H4 (cell line): Measurements from ENCODE around the gene SLC7A6. TPM values are rescaled to one million over a fixed set of nuclear protein-coding genes. Genes with fewer than 3 reads are reported as not detected.

Source experiments
- DNase-seq: peaks from one replicate; pipeline ENCODE4 v3.0.0-alpha.2; 2015; ENCODE audit warnings: low spot score
- total RNA-seq: library from RNA; depleted of rRNA; stranded (reverse); fragments of >200 nt; shearing (Covaris generic); gene quantifications from 2 replicates; pipeline ENCODE4 v1.2.3, GENCODE V29; 2014; rRNA removed

Gene SLC7A6
- total RNA-seq, 1 experiment from 2014 or later: 20.7 TPM

- DNase-seq: no peak
Measured at GRCh38 chr16:68346892-68347480, 82.7 kb downstream of the SLC7A6 start.

GRCh38 chr16:68347605-68348004 lies 83.3 kb downstream of the SLC7A6 start:
- DNase-seq: no peak

- no peak for DNase-seq
Measured at GRCh38 chr16:68348639-68349445, 84.5 kb downstream of the SLC7A6 start.

DNA sequence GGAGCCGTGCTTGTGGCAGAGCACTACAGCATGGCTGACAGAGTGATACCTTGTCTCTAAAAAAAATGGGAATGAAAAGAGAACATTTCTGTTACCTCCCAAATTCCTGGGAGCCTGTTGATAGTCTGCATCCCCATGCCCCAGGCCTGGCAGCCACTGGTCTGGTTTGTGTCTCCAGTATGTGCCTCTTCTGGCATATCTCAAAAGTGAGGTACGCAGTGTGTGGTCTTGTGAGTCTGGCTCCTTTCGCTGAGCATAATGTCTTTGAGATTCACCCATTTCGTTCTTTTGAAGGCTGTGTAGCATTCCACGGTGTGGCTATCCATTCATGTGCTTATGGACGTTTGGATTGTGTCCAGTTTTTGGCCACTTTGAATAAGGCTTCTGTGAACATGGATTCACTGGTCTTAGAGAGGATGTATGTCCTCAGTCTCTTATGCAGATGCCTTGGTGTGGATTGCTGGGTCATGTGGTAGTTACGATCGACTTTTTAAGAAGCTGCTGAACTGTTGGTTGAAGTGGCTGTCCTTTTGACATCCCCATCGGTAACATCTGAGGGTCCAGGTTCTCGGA lies 85.6 kb downstream of the SLC7A6 start:
- no peak for DNase-seq

DNA sequence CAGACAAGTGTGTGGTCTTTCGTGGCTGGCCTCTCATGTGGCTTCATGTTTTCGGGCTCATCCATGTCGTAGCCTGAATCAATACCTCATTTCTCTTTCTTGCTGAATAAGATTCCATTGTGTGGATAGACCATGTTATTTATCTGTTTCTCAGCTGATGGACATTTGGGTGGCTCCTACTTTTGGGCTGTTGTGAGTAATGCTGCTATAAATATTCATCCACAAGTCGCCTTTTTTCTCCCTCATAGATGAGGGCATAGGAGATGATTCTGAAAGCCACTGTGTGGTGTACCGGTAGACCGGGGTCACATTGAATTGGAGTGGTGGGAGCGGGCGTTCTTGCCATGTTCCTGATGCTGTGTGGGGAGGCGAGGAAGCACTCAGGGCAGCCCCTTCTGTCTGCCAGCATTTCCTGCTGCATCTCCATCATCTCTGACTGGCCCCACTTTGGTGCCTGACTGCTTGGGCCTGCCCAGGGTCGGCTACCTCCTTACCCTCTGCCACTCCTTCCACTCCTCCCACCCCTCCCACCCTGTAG lies 86.6 kb downstream of the SLC7A6 start:
- no peak for DNase-seq

Other genes starting within 250 kb of the SLC7A6 start
- gene DPEP2NB, start 248.6 kb upstream of the SLC7A6 start, total RNA-seq: not detected in 2 replicates
- 15.1 and 19.6 TPM in 2 replicates for gene DDX28, start 241.3 kb upstream of the SLC7A6 start, total RNA-seq
- gene DUS2, start 241.2 kb upstream of the SLC7A6 start, total RNA-seq: 23.6 and 25.3 TPM in 2 replicates
- 22.3 and 24.9 TPM in 2 replicates for gene NFATC3, start 179.2 kb upstream of the SLC7A6 start, total RNA-seq
- gene ESRP2, start 28.4 kb upstream of the SLC7A6 start, total RNA-seq: 0.21 TPM in 1 of 2 replicates, not detected in the other
- gene PLA2G15, start 19.2 kb upstream of the SLC7A6 start, total RNA-seq: 14.8 and 22.1 TPM in 2 replicates
- gene SLC7A6OS, start 46.4 kb downstream of the SLC7A6 start, total RNA-seq: 7.3 and 8.1 TPM in 2 replicates
- 37.5 and 50.1 TPM in 2 replicates for gene PRMT7, start 46.5 kb downstream of the SLC7A6 start, total RNA-seq
- not detected in 2 replicates for gene SMPD3, start 184.0 kb downstream of the SLC7A6 start, total RNA-seq